HPDE6-E6E7 (cell line): Measurements from ENCODE around the gene ARPP21.

Experiments used
- DNase-seq: peaks from one replicate; pipeline ENCODE4 v3.0.0; 2011; ENCODE audit warnings: missing footprints; ENCODE audit errors: extremely low spot score

The ARPP21 gene

GRCh38 chr3:35641920-35642527 is 2.7 kb downstream of the ARPP21 start:
- no peak for DNase-seq

GRCh38 chr3:35643495-35643894 is 4.2 kb downstream of the ARPP21 start:
- DNase-seq: no peak

- DNase-seq: no peak
Measured at GRCh38 chr3:35644451-35644850, 5.1 kb downstream of the ARPP21 start.

- no peak for DNase-seq
Measured at GRCh38 chr3:35645189-35645588, 5.9 kb downstream of the ARPP21 start.

- no peak for DNase-seq
Measured at GRCh38 chr3:35646081-35646480, 6.8 kb downstream of the ARPP21 start.

- no peak for DNase-seq
Measured at GRCh38 chr3:35647461-35647860, 8.1 kb downstream of the ARPP21 start.

GRCh38 chr3:35648347-35648746 is 9.0 kb downstream of the ARPP21 start:
- DNase-seq: no peak

- no peak for DNase-seq
Measured at GRCh38 chr3:35649405-35649804, 10.1 kb downstream of the ARPP21 start.

GRCh38 chr3:35651426-35651825 is 12.1 kb downstream of the ARPP21 start:
- no peak for DNase-seq

- DNase-seq: no peak
Measured at GRCh38 chr3:35651851-35652250, 12.5 kb downstream of the ARPP21 start.

GRCh38 chr3:35653347-35653746 is 14.0 kb downstream of the ARPP21 start:
- no peak for DNase-seq

GRCh38 chr3:35654476-35654875 is 15.2 kb downstream of the ARPP21 start:
- DNase-seq: no peak

GRCh38 chr3:35658686-35659085 is 19.4 kb downstream of the ARPP21 start:
- no peak for DNase-seq

- DNase-seq: no peak
Measured at GRCh38 chr3:35659768-35660167, 20.4 kb downstream of the ARPP21 start.

- no peak for DNase-seq
Measured at GRCh38 chr3:35663471-35663870, 24.1 kb downstream of the ARPP21 start.

GRCh38 chr3:35664460-35664919 is 25.2 kb downstream of the ARPP21 start:
- DNase-seq: no peak

- DNase-seq: no peak
Measured at GRCh38 chr3:35665390-35666055, 26.2 kb downstream of the ARPP21 start.

GRCh38 chr3:35666888-35667287 is 27.6 kb downstream of the ARPP21 start:
- no peak for DNase-seq

- no peak for DNase-seq
Measured at GRCh38 chr3:35670408-35670965, 31.2 kb downstream of the ARPP21 start.

GRCh38 chr3:35671483-35671882 is 32.2 kb downstream of the ARPP21 start:
- DNase-seq: no peak

GRCh38 chr3:35673017-35673416 is 33.7 kb downstream of the ARPP21 start:
- DNase-seq: no peak

- DNase-seq: no peak
Measured at GRCh38 chr3:35674451-35675109, 35.3 kb downstream of the ARPP21 start.

GRCh38 chr3:35675206-35675605 is 35.9 kb downstream of the ARPP21 start:
- DNase-seq: no peak
